Calu3 (cell line): ENCODE data around the gene TTC28. TPM values are rescaled to one million over a fixed set of nuclear protein-coding genes. Genes with fewer than 3 reads are reported as not detected.

ENCODE experiments used
- BruUV-seq: library from RNA; stranded (reverse); fragments of 400-500 nt; replicated peaks from 2 replicates; lab custom pipeline; 2021; lab: Mats Ljungman, UMichigan
- CTCF ChIA-PET: fragments of 300-600 bp; sonication (Branson Sonifier 250); formaldehyde crosslinking; loops from one replicate; lab custom pipeline; 2022; ENCODE audit warnings: antibody characterized with exemption; lab: Charles Lee
- DNase-seq: peaks from one replicate; pipeline ENCODE4 v3.0.0; 2022
- H3K27ac Mint-ChIP-seq: one replicate; pipeline ENCODE4 v1.8.0; 2022; ENCODE audit warnings: mixed read lengths; ENCODE audit not compliant: unreplicated experiment
- H3K27me3 Mint-ChIP-seq: one replicate; pipeline ENCODE4 v1.8.0; 2022; ENCODE audit warnings: mixed read lengths; ENCODE audit not compliant: unreplicated experiment
- H3K36me3 Mint-ChIP-seq: one replicate; pipeline ENCODE4 v1.8.0; 2022; ENCODE audit warnings: mild to moderate bottlenecking, moderate library complexity, mixed read lengths; ENCODE audit not compliant: insufficient read depth, unreplicated experiment
- H3K4me1 Mint-ChIP-seq: one replicate; pipeline ENCODE4 v1.8.0; 2022; ENCODE audit warnings: mild to moderate bottlenecking, low read depth, mixed read lengths; ENCODE audit not compliant: unreplicated experiment
- H3K4me3 Mint-ChIP-seq: one replicate; pipeline ENCODE4 v1.8.0; 2022; ENCODE audit warnings: mild to moderate bottlenecking, low read depth, moderate library complexity, mixed read lengths; ENCODE audit not compliant: unreplicated experiment
- H3K9me3 Mint-ChIP-seq: one replicate; pipeline ENCODE4 v1.8.0; 2022; ENCODE audit warnings: low read depth, mixed read lengths; ENCODE audit not compliant: unreplicated experiment
- intact Hi-C: fragments of 100-400 bp; cut with micrococcal nuclease; formaldehyde crosslinking; loops from one replicate; pipeline ENCODE4 v1.10.0; 2022; ENCODE audit not compliant: unreplicated experiment
- total RNA-seq: library from RNA; stranded (reverse); gene quantifications from 2 replicates; pipeline ENCODE4 v1.2.3, GENCODE V29; 2022
- TF ChIP-seq, protein P1 (sequence below): fragments of 200-600 bp; IDR thresholded peaks from one replicate; pipeline ENCODE4 v1.8.0; 2022; ENCODE audit warnings: antibody characterized with exemption; ENCODE audit not compliant: unreplicated experiment

The TTC28 gene
- total RNA-seq, 1 experiment from 2014 or later = 5.2 TPM

DNA sequence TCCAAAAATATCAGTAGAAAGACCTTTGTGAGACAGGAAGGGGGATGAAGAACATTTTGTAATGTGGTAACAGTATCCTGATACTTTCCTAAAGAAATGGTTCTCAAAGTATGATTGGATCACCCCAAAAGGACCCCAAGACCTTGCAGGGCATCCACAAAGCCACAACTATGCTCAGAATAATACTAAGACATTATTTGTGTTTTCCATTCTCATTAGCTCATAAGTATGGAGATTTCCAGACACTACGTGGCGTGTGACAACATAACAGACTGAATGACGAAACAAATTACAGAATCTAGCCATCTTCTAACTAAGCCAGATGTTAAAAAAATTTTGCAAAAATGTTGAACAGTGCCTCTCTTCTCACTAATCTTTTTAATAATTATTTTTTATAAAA lies 37.0 kb upstream of the TTC28 start:
- Mint-ChIP-seq H3K4me1 (peaks cover 10% of the 10 kb centered on the region), H3K27me3 (no peaks in the 10 kb centered on the region), H3K9me3 (no peaks in the 10 kb centered on the region), H3K4me3 (no peak overlapping the region), H3K27ac (no peak overlapping the region), H3K36me3 (no peaks in the 10 kb centered on the region)
- TF ChIP-seq, protein P1, sequence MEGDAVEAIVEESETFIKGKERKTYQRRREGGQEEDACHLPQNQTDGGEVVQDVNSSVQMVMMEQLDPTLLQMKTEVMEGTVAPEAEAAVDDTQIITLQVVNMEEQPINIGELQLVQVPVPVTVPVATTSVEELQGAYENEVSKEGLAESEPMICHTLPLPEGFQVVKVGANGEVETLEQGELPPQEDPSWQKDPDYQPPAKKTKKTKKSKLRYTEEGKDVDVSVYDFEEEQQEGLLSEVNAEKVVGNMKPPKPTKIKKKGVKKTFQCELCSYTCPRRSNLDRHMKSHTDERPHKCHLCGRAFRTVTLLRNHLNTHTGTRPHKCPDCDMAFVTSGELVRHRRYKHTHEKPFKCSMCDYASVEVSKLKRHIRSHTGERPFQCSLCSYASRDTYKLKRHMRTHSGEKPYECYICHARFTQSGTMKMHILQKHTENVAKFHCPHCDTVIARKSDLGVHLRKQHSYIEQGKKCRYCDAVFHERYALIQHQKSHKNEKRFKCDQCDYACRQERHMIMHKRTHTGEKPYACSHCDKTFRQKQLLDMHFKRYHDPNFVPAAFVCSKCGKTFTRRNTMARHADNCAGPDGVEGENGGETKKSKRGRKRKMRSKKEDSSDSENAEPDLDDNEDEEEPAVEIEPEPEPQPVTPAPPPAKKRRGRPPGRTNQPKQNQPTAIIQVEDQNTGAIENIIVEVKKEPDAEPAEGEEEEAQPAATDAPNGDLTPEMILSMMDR = no peak
- intact Hi-C loops = no loop called here
- DNase-seq = no peak
- CTCF ChIA-PET = no interaction called here
- no TSS peak for BruUV-seq

DNA sequence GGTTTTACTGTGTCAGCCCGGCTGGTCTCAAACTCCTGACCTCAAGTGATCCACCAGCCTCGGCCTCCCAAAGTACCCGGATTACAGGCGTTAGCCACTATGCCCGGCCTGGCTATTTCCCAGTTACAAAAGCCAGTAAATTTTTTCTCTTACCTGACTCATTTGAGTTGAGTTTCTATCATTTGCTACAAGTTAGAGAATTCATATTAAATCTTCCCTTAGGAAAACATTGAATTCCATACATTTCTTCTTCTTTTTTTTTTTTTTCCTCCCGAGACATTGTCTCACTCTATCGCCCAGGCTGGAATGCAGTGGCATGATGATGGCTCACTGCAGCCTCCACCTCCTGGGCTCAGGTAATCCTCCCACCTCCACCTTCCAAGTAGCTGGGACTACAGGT lies 36.0 kb upstream of the TTC28 start:
- no peak overlapping the region for H3K27ac Mint-ChIP-seq
- intact Hi-C loops = no loop called here

DNA sequence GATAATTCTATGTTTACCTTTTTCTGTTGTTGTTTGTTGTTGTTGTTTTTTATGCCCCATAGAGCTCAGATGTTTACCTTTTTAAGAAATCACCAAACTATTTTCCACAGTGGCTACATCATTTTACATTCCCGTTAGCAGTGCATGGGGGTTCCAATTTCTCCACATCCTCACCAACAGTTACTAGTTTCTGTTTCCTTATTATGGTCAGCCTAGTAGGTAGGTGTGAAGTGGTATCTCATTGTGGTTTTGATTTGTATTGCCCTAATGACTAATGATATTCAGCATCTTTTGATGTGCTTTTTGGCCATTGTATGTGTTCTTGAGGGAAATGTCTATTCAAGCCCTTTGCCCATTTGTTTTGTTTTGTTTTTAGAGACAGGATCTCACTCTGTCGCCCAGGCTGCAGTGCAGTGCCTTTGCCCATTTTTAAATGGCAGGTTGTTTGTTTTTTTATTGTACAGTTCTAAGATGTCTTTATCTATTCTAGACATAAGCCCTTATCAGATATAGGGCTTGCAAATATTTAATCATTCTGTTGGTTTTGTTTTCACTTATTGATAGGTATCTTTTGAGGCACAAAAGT lies 34.5 kb upstream of the TTC28 start:
- BruUV-seq = no TSS peak
- DNase-seq = no peak
- CTCF ChIA-PET = no interaction called here
- Mint-ChIP-seq H3K9me3 (no peaks in the 10 kb centered on the region), H3K36me3 (no peaks in the 10 kb centered on the region), H3K4me1 (peaks cover 17% of the 10 kb centered on the region), H3K27ac (no peak overlapping the region), H3K27me3 (no peaks in the 10 kb centered on the region), H3K4me3 (no peak overlapping the region)
- intact Hi-C loops = no loop called here
- TF ChIP-seq, protein P1 = no peak

More for the DNA sequence above, 36.0 kb upstream of the TTC28 start:
- DNase-seq = no peak
- BruUV-seq = no TSS peak
- H3K4me3 Mint-ChIP-seq = no peak overlapping the region
- H3K27me3 Mint-ChIP-seq = no peaks in the 10 kb centered on the region
- H3K4me1 Mint-ChIP-seq = peaks cover 13% of the 10 kb centered on the region
- H3K36me3 Mint-ChIP-seq = no peaks in the 10 kb centered on the region
- CTCF ChIA-PET = interaction anchor here (0.7 kb wide), 2 partner anchors 39 to 304 kb away, joined by 3 to 6 read pairs; no protein-coding TSS in a partner anchor
- no peaks in the 10 kb centered on the region for H3K9me3 Mint-ChIP-seq
- TF ChIP-seq, protein P1 = no peak

DNA sequence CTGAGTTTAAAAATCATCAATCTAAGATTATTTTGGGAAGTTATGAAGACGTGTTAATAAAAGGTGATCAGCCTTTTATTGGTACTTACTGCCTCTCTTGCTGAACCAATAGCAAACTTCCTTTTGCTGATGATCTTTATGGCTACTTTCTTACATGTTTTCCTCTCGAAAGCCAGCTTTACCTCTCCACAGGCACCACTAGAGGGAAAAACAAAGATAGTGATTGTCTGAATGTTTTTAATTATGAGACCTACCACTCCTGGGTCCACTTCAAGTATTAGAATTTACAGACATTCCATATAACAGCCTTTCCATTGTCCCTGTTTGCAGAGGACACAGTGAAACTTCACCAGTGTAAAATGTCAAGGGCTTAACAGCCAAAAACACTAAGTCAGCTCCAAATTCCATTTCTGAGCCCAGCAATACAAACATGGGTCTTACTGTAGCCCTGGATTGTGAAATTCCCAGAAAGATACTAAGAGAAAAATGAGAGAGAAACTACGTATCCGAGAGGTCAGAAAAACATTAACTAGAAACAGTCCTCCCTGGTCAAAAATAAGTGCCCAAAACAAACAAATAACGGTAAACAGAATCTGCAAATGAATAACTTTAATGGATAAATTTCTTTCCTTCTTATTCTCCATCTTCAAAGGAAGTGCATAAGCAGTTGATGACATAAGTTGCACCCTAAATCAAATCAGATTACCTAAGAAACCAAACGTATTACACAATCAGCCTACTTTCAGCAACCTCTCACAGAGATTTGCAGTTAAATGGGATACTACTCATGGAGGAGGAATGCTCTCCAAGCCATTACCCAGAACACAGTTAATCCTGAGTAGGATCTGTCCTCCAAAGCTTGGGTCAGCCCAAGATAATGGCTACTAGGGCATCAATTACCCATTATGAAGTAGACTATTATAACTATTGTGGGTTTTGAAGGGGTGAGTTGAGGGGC lies 32.5 kb upstream of the TTC28 start:
- no TSS peak for BruUV-seq
- H3K4me1 Mint-ChIP-seq = peaks cover 17% of the 10 kb centered on the region

More for the DNA sequence above, 32.5 kb upstream of the TTC28 start:
- no peak for DNase-seq
- H3K27me3 Mint-ChIP-seq = no peaks in the 10 kb centered on the region
- H3K27ac Mint-ChIP-seq = no peak overlapping the region
- H3K9me3 Mint-ChIP-seq = no peaks in the 10 kb centered on the region
- intact Hi-C loops = no loop called here
- TF ChIP-seq, protein P1 = no peak
- CTCF ChIA-PET = interaction anchor here (0.5 to 0.8 kb wide), 3 partner anchors 9 to 1554 kb away, joined by 3 to 4 read pairs (median 4); no protein-coding TSS in a partner anchor
- H3K36me3 Mint-ChIP-seq = no peaks in the 10 kb centered on the region
- no peak overlapping the region for H3K4me3 Mint-ChIP-seq
